ENCODE measurements around the gene GSTT2B. TPM values are rescaled to one million over a fixed set of nuclear protein-coding genes. Genes with fewer than 3 reads are reported as not detected.
"Not testable (repeated sequence)": the region's sequence is repeated elsewhere in the genome, so short reads cannot be mapped to it uniquely, and the experiment has no call there.

The GSTT2B gene
- total RNA-seq, 1 donor from 2014 or later: 3.2 TPM

- ATAC-seq; intact Hi-C loops (cut with micrococcal nuclease); DNase-seq: not testable (repeated sequence)
Observed at GRCh38 chr22:23986538-23987178, 25.7 kb upstream of the GSTT2B start.

- intact Hi-C loops (cut with micrococcal nuclease); DNase-seq; ATAC-seq: not testable (repeated sequence)
Observed at GRCh38 chr22:23986089-23986488, 25.1 kb upstream of the GSTT2B start.

GRCh38 chr22:23984430-23984829, 23.4 kb upstream of the GSTT2B start:
- intact Hi-C loops (cut with micrococcal nuclease): no loop called here
- ATAC-seq (peak; percentile 32), DNase-seq (no peak)

- DNase-seq; intact Hi-C loops (cut with micrococcal nuclease); ATAC-seq: not testable (repeated sequence)
Observed at GRCh38 chr22:23980567-23980966, 19.6 kb upstream of the GSTT2B start.

- ATAC-seq: peak; percentile 91
- DNase-seq; intact Hi-C loops (cut with micrococcal nuclease): not testable (repeated sequence)
Observed at GRCh38 chr22:23979557-23980240, 18.7 kb upstream of the GSTT2B start, which contains the start of gene GSTT2. Gene GSTT2 (plus strand): TSS chr22:23980134.

- intact Hi-C loops (cut with micrococcal nuclease); ATAC-seq; DNase-seq: not testable (repeated sequence)
Observed at GRCh38 chr22:23977304-23977703, 16.3 kb upstream of the GSTT2B start.

- DNase-seq (peak; percentile 46), ATAC-seq (peak; percentile 50)
Observed at GRCh38 chr22:23974836-23975352, 13.9 kb upstream of the GSTT2B start.

GRCh38 chr22:23974345-23974744, 13.3 kb upstream of the GSTT2B start, which contains the start of gene DDT:
Gene DDT (minus strand): TSS chr22:23974441. CDS start chr22:23974414, 27 bp downstream.
- peak; percentile 94 for ATAC-seq
- intact Hi-C loops (cut with micrococcal nuclease); DNase-seq: not testable (repeated sequence)

More at GRCh38 chr22:23974836-23975352, 13.9 kb upstream of the GSTT2B start:
- intact Hi-C loops (cut with micrococcal nuclease): not testable (repeated sequence)

- intact Hi-C loops (cut with micrococcal nuclease); ATAC-seq; DNase-seq: not testable (repeated sequence)
Observed at GRCh38 chr22:23971927-23972326, 10.9 kb upstream of the GSTT2B start.

- peak; percentile 27 for DNase-seq
- intact Hi-C loops (cut with micrococcal nuclease): no loop called here
- no peak for ATAC-seq
Observed at GRCh38 chr22:23970816-23971486, 10.0 kb upstream of the GSTT2B start.

GRCh38 chr22:23970201-23970641, 9.2 kb upstream of the GSTT2B start:
- ATAC-seq (no peak), DNase-seq (no peak)
- intact Hi-C loops (cut with micrococcal nuclease): no loop called here

- DNase-seq (no peak), ATAC-seq (no peak)
- intact Hi-C loops (cut with micrococcal nuclease): no loop called here
Observed at GRCh38 chr22:23969071-23969470, 8.1 kb upstream of the GSTT2B start.

GRCh38 chr22:23966568-23966967, 5.6 kb upstream of the GSTT2B start, which contains the start of gene DDTL:
Gene DDTL (plus strand): TSS chr22:23966888. CDS start chr22:23966915, 27 bp downstream.
- ATAC-seq: peak; percentile 94
- DNase-seq; intact Hi-C loops (cut with micrococcal nuclease): not testable (repeated sequence)

GRCh38 chr22:23966094-23966493, 5.1 kb upstream of the GSTT2B start:
- ATAC-seq: peak; percentile 47

GRCh38 chr22:23956301-23956900, 4.6 kb downstream of the GSTT2B start:
- ATAC-seq: peak; percentile 62

More at GRCh38 chr22:23966094-23966493, 5.1 kb upstream of the GSTT2B start:
- intact Hi-C loops (cut with micrococcal nuclease); DNase-seq: not testable (repeated sequence)

GRCh38 chr22:23955886-23956285, 5.1 kb downstream of the GSTT2B start:
- intact Hi-C loops (cut with micrococcal nuclease); ATAC-seq; DNase-seq: not testable (repeated sequence)

More at GRCh38 chr22:23956301-23956900, 4.6 kb downstream of the GSTT2B start:
- intact Hi-C loops (cut with micrococcal nuclease): not testable (repeated sequence)
- peak; percentile 62 for DNase-seq

- ATAC-seq; DNase-seq; intact Hi-C loops (cut with micrococcal nuclease): not testable (repeated sequence)
Observed at GRCh38 chr22:23954991-23955305, 6.0 kb downstream of the GSTT2B start.

- ATAC-seq; intact Hi-C loops (cut with micrococcal nuclease); DNase-seq: not testable (repeated sequence)
Observed at GRCh38 chr22:23954193-23954990, 6.6 kb downstream of the GSTT2B start.
